Astrocyte (in vitro differentiated cells and primary cell): ENCODE measurements around the gene DLX6. TPM values are rescaled to one million over a fixed set of nuclear protein-coding genes. Genes with fewer than 3 reads are reported as not detected.

Experiments
- DNase-seq: peaks from one replicate; pipeline ENCODE4 v3.0.0-alpha.2; 2010; ENCODE audit warnings: low read depth
- FAIRE-seq: peaks from 2 replicates; lab custom pipeline; 2011; peaks lifted over from hg19 to GRCh38; lab: Jason Lieb, UNC
- H2AFZ ChIP-seq: 2 replicates; pipeline ENCODE4 v1.6.0; 2012; ENCODE audit warnings: low read depth, low read length, inconsistent platforms
- H3K27ac ChIP-seq: 2 replicates; pipeline ENCODE4 v1.5.1; 2011; ENCODE audit warnings: low read depth, low read length, inconsistent platforms
- H3K27me3 ChIP-seq: 2 replicates; pipeline ENCODE4 v1.6.0; 2011; ENCODE audit warnings: low read length, inconsistent platforms; ENCODE audit not compliant: insufficient read depth
- H3K36me3 ChIP-seq: 2 replicates; pipeline ENCODE4 v1.5.1; 2011; ENCODE audit warnings: low read length, inconsistent platforms; ENCODE audit not compliant: insufficient read depth
- H3K4me1 ChIP-seq: 2 replicates; pipeline ENCODE4 v1.5.1; 2011; ENCODE audit warnings: low read length, inconsistent platforms; ENCODE audit not compliant: insufficient read depth
- H3K4me2 ChIP-seq: 2 replicates; pipeline ENCODE4 v1.6.0; 2012; ENCODE audit warnings: low read length, inconsistent platforms
- H3K4me3 ChIP-seq: 2 replicates; pipeline ENCODE4 v1.5.1; 2011; ENCODE audit warnings: low read depth, mild to moderate bottlenecking, low read length, inconsistent platforms; ENCODE audit not compliant: insufficient read depth
- H3K79me2 ChIP-seq: 2 replicates; pipeline ENCODE4 v1.6.0; 2012; ENCODE audit warnings: mild to moderate bottlenecking, low read length, inconsistent platforms; ENCODE audit not compliant: insufficient read depth
- H3K9ac ChIP-seq: 2 replicates; pipeline ENCODE4 v1.6.0; 2012; ENCODE audit warnings: mild to moderate bottlenecking, low read length, inconsistent platforms
- H3K9me3 ChIP-seq: 2 replicates; pipeline ENCODE4 v1.5.1; 2012; ENCODE audit warnings: low read depth, mild to moderate bottlenecking, low read length, inconsistent platforms; ENCODE audit not compliant: insufficient read depth
- H4K20me1 ChIP-seq: 2 replicates; pipeline ENCODE4 v1.6.0; 2012; ENCODE audit warnings: low read length, inconsistent platforms; ENCODE audit not compliant: insufficient read depth
- H3K27ac Mint-ChIP-seq: one replicate; pipeline ENCODE4 v1.8.0; 2021; ENCODE audit warnings: mild to moderate bottlenecking, mixed read lengths; ENCODE audit not compliant: unreplicated experiment
- H3K27me3 Mint-ChIP-seq: one replicate; pipeline ENCODE4 v1.8.0; 2021; ENCODE audit warnings: low read depth, mixed read lengths; ENCODE audit not compliant: unreplicated experiment
- H3K36me3 Mint-ChIP-seq: one replicate; pipeline ENCODE4 v1.8.0; 2021; ENCODE audit warnings: low read depth, mixed read lengths; ENCODE audit not compliant: unreplicated experiment
- H3K4me1 Mint-ChIP-seq: one replicate; pipeline ENCODE4 v1.8.0; 2021; ENCODE audit warnings: low read depth, mixed read lengths; ENCODE audit not compliant: unreplicated experiment
- H3K4me3 Mint-ChIP-seq: one replicate; pipeline ENCODE4 v1.8.0; 2021; ENCODE audit warnings: mild to moderate bottlenecking, moderate library complexity, mixed read lengths; ENCODE audit not compliant: unreplicated experiment
- H3K9me3 Mint-ChIP-seq: one replicate; pipeline ENCODE4 v1.8.0; 2021; ENCODE audit warnings: mild to moderate bottlenecking, mixed read lengths; ENCODE audit not compliant: unreplicated experiment
- CTCF ChIP-seq: IDR thresholded peaks from 2 replicates; pipeline ENCODE4 v1.5.1; 2011; ENCODE audit warnings: low read depth, mild to moderate bottlenecking, inconsistent platforms, low read length, moderate library complexity; ENCODE audit not compliant: insufficient read depth
- EZH2 ChIP-seq: IDR thresholded peaks from 2 replicates; pipeline ENCODE4 v1.6.1; 2012; ENCODE audit warnings: mild to moderate bottlenecking, low read length, inconsistent platforms; ENCODE audit not compliant: insufficient read depth
- total RNA-seq: library from RNA; stranded (reverse); gene quantifications from 2 replicates; pipeline ENCODE4 v1.2.1, GENCODE V29; 2021

The DLX6 gene
- total RNA-seq, 1 donor from 2014 or later = 0.25 TPM

GRCh38 chr7:97024209-97025129, 19.1 kb downstream of the DLX6 start, which contains the start of gene DLX5:
Gene DLX5 (minus strand): TSS chr7:97024831. CDS start chr7:97024623, 208 bp downstream.
- Histone ChIP-seq H3K27me3 (peaks cover 80% of the 10 kb centered on the region), H3K4me3 (peak within 1 kb of the TSS; percentile 23), H3K36me3 (no peaks in the 10 kb centered on the region), H4K20me1 (no peaks in the 10 kb centered on the region), H3K4me2 (peak within 1 kb of the TSS; percentile 70), H3K27ac (no peak within 1 kb of the TSS), H3K9me3 (peaks cover 12% of the 10 kb centered on the region), H3K9ac (no peak within 1 kb of the TSS), H3K79me2 (no peaks in the 10 kb centered on the region), H3K4me1 (peaks cover 7% of the 10 kb centered on the region), H2AFZ (peak within 1 kb of the TSS; percentile 23)
- peak; percentile 5 for DNase-seq
- Mint-ChIP-seq H3K4me1 (peaks cover 18% of the 10 kb centered on the region), H3K4me3 (peak within 1 kb of the TSS; percentile 91), H3K27ac (peak within 1 kb of the TSS; percentile 84), H3K36me3 (peaks cover 4% of the 10 kb centered on the region), H3K9me3 (peaks cover 6% of the 10 kb centered on the region), H3K27me3 (peaks cover 65% of the 10 kb centered on the region)
- TF ChIP-seq CTCF (no peak), EZH2 (peak; percentile 62)
- no peak for FAIRE-seq

GRCh38 chr7:97025130-97025499, 19.8 kb downstream of the DLX6 start:
- H3K27me3 ChIP-seq = peaks cover 75% of the 10 kb centered on the region
- TF ChIP-seq CTCF (no peak), EZH2 (no peak)
- H3K9me3 ChIP-seq = peaks cover 12% of the 10 kb centered on the region
- H4K20me1 ChIP-seq = no peaks in the 10 kb centered on the region
- H3K4me3 Mint-ChIP-seq = peak overlapping the region; percentile 91
- no peak overlapping the region for H3K9ac ChIP-seq
- FAIRE-seq (no peak), DNase-seq (no peak)
- H3K9me3 Mint-ChIP-seq = peaks cover 6% of the 10 kb centered on the region
- no peak overlapping the region for H3K4me3 ChIP-seq
- H3K4me1 Mint-ChIP-seq = peaks cover 18% of the 10 kb centered on the region
- no peaks in the 10 kb centered on the region for H3K36me3 ChIP-seq
- no peaks in the 10 kb centered on the region for H3K79me2 ChIP-seq
- no peak overlapping the region for H2AFZ ChIP-seq
- peak overlapping the region; percentile 41 for H3K27ac Mint-ChIP-seq
- H3K4me1 ChIP-seq = peaks cover 7% of the 10 kb centered on the region
- H3K36me3 Mint-ChIP-seq = peaks cover 4% of the 10 kb centered on the region
- H3K27me3 Mint-ChIP-seq = peaks cover 61% of the 10 kb centered on the region
- H3K27ac ChIP-seq = no peak overlapping the region
- peak overlapping the region; percentile 70 for H3K4me2 ChIP-seq
